ENCODE data around the gene IRF7. TPM values are rescaled to one million over a fixed set of nuclear protein-coding genes. Genes with fewer than 3 reads are reported as not detected.

Gene IRF7
- total and polyA plus RNA-seq, 3 experiments from 2014 or later, result 16.4 to 38.6 (median 18.0) TPM

DNA sequence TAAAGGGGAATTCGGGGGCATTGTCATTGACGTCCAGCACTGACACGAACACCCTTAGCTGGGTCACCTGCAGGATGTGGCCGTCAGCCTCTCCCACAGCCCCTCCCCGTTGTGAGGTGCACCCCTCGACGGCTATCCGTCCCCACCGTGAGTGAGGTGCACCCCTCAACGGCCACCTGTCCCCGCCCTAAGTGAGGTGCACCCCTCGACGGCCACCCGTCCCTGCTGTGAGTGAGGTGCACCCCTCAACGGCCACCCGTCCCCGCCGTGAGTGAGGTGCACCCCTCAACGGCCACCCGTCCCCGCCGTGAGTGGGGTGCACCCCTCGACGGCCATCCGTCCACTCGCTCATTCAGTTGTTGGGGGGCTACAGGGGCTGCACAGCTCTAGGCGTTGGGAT lies 6.1 kb upstream of the IRF7 start:
- CTCF ChIA-PET, result no interaction called here

DNA sequence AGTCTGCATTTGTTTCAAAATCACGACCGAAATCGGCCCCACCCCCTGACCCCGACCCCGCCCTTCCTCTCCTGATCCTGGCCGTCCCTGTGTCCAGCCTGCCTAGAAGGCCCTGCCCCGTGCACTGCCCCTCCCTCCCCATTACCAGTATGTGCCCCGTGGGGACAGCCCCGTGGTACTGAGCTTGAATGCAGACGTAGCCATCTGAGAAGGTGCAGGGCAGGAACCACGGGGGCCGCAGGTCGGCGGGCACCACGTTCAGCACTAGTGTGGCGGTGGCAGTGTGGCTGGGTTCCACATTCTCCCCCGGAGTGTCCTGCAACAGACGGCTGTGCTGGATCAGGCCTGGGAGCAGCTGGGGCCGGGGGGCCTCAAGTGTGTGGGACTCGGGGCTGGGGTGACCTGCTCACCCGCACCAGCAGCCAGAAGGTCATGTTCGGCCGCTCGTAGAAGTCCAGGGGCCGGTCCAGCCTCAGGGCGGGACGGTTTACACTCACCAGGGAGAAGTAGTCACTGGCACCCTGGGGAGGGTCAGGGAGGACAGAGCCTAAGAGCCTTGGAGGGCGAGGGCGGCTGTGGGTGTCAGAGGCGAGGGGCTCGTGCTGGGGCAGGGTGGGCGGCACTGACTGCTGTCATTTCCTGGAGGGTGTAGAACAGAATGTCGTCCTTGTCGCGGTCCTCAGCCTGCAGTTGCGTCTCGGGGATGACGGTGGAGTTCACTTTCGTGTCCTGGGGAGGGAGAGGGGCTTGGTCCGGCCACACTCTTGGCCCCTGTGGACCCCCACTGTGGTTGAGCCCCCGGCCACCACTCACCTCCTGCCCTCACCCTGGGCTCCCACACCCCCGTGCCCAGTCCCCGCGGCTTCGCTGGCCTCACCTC lies 5.4 kb upstream of the IRF7 start:
- no peaks in the 10 kb centered on the region for H3K4me1 ChIP-seq (ENCODE audit: insufficient read depth, low read length)
- POLR2A ChIA-PET, result no interaction called here
- no peaks in the 10 kb centered on the region for H3K36me3 ChIP-seq (ENCODE audit: insufficient read depth, low read length)
- no peak overlapping the region for H3K4me3 ChIP-seq (ENCODE audit: low read length)
- peaks cover 4% of the 10 kb centered on the region for H3K27me3 ChIP-seq (ENCODE audit: insufficient read depth, low read length, poor library complexity, severe bottlenecking)
- Mint-ChIP-seq H3K4me1 (peaks cover 0 to 3% (median 1%) of the 10 kb centered on the region in 3 donors), H3K27ac (no peak overlapping the region), H3K36me3 (peaks cover 0 to 1% (median 0%) of the 10 kb centered on the region in 3 donors), H3K9me3 (no peaks in the 10 kb centered on the region), H3K27me3 (peaks cover 7 to 9% of the 10 kb centered on the region in 2 donors), H3K4me3 (no peak overlapping the region)
- no peak overlapping the region for H3K27ac ChIP-seq (ENCODE audit: low read depth, low read length)
- CTCF ChIA-PET, result no interaction called here
- H3K9me3 ChIP-seq (ENCODE audit: low read length), result no peaks in the 10 kb centered on the region
- DNase-seq, result no peak

More for the DNA sequence above, 6.1 kb upstream of the IRF7 start:
- Mint-ChIP-seq H3K9me3 (no peaks in the 10 kb centered on the region), H3K27ac (no peak overlapping the region), H3K27me3 (peaks cover 7 to 13% of the 10 kb centered on the region in 2 donors), H3K36me3 (peaks cover 0 to 1% (median 0%) of the 10 kb centered on the region in 3 donors), H3K4me1 (peaks cover 0 to 3% (median 1%) of the 10 kb centered on the region in 3 donors), H3K4me3 (no peak overlapping the region)
- Histone ChIP-seq H3K4me3 (ENCODE audit: low read length) (no peak overlapping the region), H3K4me1 (ENCODE audit: insufficient read depth, low read length) (no peaks in the 10 kb centered on the region), H3K27me3 (ENCODE audit: insufficient read depth, low read length, poor library complexity, severe bottlenecking) (peaks cover 4% of the 10 kb centered on the region), H3K27ac (ENCODE audit: low read depth, low read length) (no peak overlapping the region), H3K36me3 (ENCODE audit: insufficient read depth, low read length) (no peaks in the 10 kb centered on the region), H3K9me3 (ENCODE audit: low read length) (no peaks in the 10 kb centered on the region)
- POLR2A ChIA-PET, result no interaction called here
- no peak for DNase-seq

DNA sequence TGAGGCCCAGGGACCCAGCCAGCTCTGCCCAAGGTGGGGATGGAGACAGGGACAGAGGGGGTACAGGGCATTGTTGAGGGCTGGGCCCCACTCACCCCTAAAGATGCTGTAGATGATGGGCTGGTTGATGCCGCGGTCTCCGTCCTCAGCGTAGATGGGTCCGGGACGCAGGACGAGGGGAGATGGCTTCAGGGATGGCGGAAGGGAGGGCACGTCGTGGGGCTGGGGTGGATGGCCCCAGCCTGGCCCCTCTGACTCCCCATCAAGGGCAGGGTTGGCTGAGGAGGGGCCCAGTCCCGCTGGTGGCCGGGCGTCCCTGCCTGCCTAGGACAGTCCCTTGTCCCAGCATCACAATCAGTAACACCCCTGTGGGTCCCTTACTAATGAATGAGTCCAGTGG lies 4.5 kb upstream of the IRF7 start:
- ChIA-PET CTCF (no interaction called here), POLR2A (no interaction called here)
- DNase-seq, result no peak
- H3K9me3 ChIP-seq (ENCODE audit: low read length), result no peaks in the 10 kb centered on the region
- H3K27me3 ChIP-seq (ENCODE audit: insufficient read depth, low read length, poor library complexity, severe bottlenecking), result no peaks in the 10 kb centered on the region
- no peak overlapping the region for H3K27ac ChIP-seq (ENCODE audit: low read depth, low read length)
- H3K4me1 ChIP-seq (ENCODE audit: insufficient read depth, low read length), result no peaks in the 10 kb centered on the region
- H3K36me3 ChIP-seq (ENCODE audit: insufficient read depth, low read length), result no peaks in the 10 kb centered on the region
- peaks cover 2 to 6% of the 10 kb centered on the region in 2 donors for H3K27me3 Mint-ChIP-seq
- H3K27ac Mint-ChIP-seq, result no peak overlapping the region
- H3K4me1 Mint-ChIP-seq, result peaks cover 0 to 7% (median 3%) of the 10 kb centered on the region in 3 donors
- H3K4me3 Mint-ChIP-seq, result no peak overlapping the region
- H3K9me3 Mint-ChIP-seq, result no peaks in the 10 kb centered on the region
- no peak overlapping the region for H3K4me3 ChIP-seq (ENCODE audit: low read length)
- peaks cover 0 to 7% (median 0%) of the 10 kb centered on the region in 3 donors for H3K36me3 Mint-ChIP-seq

DNA sequence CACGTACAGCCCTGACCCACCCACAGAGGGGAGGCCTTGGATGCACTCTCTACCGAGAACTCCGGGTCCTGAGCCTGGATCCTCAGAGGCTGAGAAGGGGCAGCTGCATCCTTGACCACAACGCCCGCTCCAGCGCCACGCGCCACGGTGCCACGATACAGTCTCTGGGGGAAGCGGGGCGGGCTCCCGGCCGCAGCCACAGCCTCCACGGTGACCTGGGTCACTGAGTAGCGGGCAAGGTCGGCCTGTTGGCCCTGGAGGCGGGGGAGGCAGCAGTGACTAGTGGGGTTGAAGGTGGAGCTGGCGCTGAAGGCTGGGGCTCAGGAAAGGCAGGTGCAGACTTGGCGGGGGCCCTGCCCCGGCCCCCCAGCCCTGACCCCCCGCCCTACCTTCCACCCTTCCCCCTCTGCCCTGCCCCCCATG lies 3.9 kb upstream of the IRF7 start:
- Mint-ChIP-seq H3K4me3 (no peak overlapping the region), H3K4me1 (peaks cover 0 to 8% (median 3%) of the 10 kb centered on the region in 3 donors), H3K36me3 (peaks cover 0 to 7% (median 0%) of the 10 kb centered on the region in 3 donors), H3K27me3 (peaks cover 2 to 6% of the 10 kb centered on the region in 2 donors), H3K9me3 (no peaks in the 10 kb centered on the region), H3K27ac (no peak overlapping the region)
- Histone ChIP-seq H3K27me3 (ENCODE audit: insufficient read depth, low read length, poor library complexity, severe bottlenecking) (no peaks in the 10 kb centered on the region), H3K4me3 (ENCODE audit: low read length) (no peak overlapping the region), H3K9me3 (ENCODE audit: low read length) (no peaks in the 10 kb centered on the region), H3K36me3 (ENCODE audit: insufficient read depth, low read length) (no peaks in the 10 kb centered on the region), H3K4me1 (ENCODE audit: insufficient read depth, low read length) (peaks cover 3% of the 10 kb centered on the region), H3K27ac (ENCODE audit: low read depth, low read length) (no peak overlapping the region)
- ChIA-PET POLR2A (no interaction called here), CTCF (no interaction called here)
- DNase-seq, result no peak

DNA sequence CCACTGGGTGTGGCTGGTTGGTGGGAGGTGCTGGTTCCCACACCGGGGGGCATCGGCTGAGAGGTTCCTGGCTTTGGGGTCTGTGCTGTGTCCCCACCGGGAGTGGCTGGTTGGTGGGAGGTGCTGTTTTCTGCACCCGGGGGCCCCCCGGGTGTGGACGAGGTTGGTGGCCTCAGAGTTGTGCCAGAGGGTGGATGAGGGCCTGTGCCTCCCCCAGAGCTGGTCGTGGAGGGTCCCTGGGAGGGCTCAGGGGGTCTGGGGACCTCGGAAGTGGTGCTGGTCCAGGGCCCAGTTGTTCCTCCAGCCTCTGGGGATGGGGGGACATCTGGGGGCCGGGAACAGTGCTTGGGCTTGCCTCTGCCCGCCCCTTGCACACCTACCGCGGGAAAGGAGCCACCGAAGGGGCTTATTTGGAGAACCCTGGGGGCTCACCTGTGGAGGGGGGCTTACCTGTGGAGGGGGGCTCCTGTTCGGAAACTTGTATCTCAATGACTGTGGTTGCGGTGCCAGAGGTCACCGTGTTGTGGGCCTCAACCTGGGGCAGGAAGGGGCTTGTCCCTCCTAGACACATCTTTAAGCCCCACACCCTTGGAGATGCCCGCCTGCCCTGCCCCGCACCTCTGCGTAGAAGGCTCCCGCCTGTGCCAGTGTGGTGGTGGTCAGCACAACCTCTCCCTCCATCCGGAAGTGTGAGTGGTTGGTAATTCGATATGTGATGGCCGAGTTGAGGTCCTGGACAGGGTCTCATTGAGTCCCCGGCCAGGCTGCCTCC lies 3.3 kb upstream of the IRF7 start:
- H3K36me3 Mint-ChIP-seq, result peaks cover 0 to 12% (median 0%) of the 10 kb centered on the region in 3 donors
- Histone ChIP-seq H3K9me3 (ENCODE audit: low read length) (no peaks in the 10 kb centered on the region), H3K27me3 (ENCODE audit: insufficient read depth, low read length, poor library complexity, severe bottlenecking) (no peaks in the 10 kb centered on the region), H3K27ac (ENCODE audit: low read depth, low read length) (no peak overlapping the region), H3K4me1 (ENCODE audit: insufficient read depth, low read length) (peaks cover 9% of the 10 kb centered on the region), H3K36me3 (ENCODE audit: insufficient read depth, low read length) (no peaks in the 10 kb centered on the region), H3K4me3 (ENCODE audit: low read length) (no peak overlapping the region)
- H3K27ac Mint-ChIP-seq, result no peak overlapping the region
- CTCF ChIA-PET, result no interaction called here
- H3K9me3 Mint-ChIP-seq, result no peaks in the 10 kb centered on the region
- POLR2A ChIA-PET, result no interaction called here
- H3K27me3 Mint-ChIP-seq, result peaks cover 2 to 6% of the 10 kb centered on the region in 2 donors
- no peak for DNase-seq
- H3K4me1 Mint-ChIP-seq, result peaks cover 0 to 14% (median 8%) of the 10 kb centered on the region in 3 donors
- H3K4me3 Mint-ChIP-seq, result peak overlapping the region in 1 of 7 donors; percentile 23

DNA sequence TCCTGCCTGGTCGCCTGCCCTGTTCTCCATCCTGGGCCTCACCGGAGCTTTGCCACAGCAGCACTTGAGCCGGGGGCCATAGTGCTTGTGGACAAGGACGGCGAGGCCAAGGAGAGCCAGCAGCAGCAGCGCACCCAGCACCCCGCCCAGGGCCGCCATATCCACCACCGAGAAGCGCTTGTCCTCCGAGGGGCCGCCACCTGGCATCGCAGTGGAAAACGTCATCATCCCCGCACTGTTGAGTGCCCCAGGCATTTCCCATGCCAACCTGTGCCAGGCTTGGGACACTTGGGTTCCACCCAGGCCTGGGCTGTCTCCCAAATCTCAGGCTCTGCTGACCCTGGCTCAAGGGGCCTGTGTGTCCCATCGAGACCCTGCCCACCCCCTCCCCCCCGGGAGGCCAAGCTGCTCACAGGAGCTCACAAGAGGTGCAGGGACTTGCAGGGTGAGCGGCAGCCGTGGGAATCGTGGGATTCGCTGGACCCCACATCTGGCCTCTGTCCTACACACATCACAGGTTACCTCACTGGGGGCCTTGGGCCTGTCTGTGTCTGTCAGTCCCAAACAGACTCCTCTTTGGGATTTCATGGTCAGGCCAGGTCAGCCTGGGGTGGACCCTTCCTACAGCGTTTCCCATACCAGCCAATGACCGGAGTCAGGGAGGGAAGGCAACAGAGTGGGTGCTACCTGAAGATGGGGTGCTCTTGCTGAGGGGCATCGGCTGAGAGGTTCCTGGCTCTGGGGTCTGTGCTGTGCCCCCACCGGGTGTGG lies 2.3 kb upstream of the IRF7 start:
- H3K27ac ChIP-seq (ENCODE audit: low read depth, low read length), result no peak overlapping the region
- no peaks in the 10 kb centered on the region for H3K9me3 Mint-ChIP-seq
- DNase-seq, result no peak
- CTCF ChIA-PET, result no interaction called here
- H3K36me3 Mint-ChIP-seq, result peaks cover 0 to 13% (median 0%) of the 10 kb centered on the region in 3 donors
- H3K27ac Mint-ChIP-seq, result peak overlapping the region in 1 of 8 donors; percentile 50
- peaks cover 0 to 23% (median 8%) of the 10 kb centered on the region in 3 donors for H3K4me1 Mint-ChIP-seq
- peaks cover under 1 to 2% of the 10 kb centered on the region in 2 donors for H3K27me3 Mint-ChIP-seq
- peaks cover 17% of the 10 kb centered on the region for H3K4me1 ChIP-seq (ENCODE audit: insufficient read depth, low read length)
- H3K36me3 ChIP-seq (ENCODE audit: insufficient read depth, low read length), result peaks cover 1% of the 10 kb centered on the region
- no peaks in the 10 kb centered on the region for H3K9me3 ChIP-seq (ENCODE audit: low read length)
- POLR2A ChIA-PET, result no interaction called here
- H3K4me3 ChIP-seq (ENCODE audit: low read length), result no peak overlapping the region
- H3K4me3 Mint-ChIP-seq, result peak overlapping the region in 2 of 7 donors; percentile 23 to 82
- no peaks in the 10 kb centered on the region for H3K27me3 ChIP-seq (ENCODE audit: insufficient read depth, low read length, poor library complexity, severe bottlenecking)

DNA sequence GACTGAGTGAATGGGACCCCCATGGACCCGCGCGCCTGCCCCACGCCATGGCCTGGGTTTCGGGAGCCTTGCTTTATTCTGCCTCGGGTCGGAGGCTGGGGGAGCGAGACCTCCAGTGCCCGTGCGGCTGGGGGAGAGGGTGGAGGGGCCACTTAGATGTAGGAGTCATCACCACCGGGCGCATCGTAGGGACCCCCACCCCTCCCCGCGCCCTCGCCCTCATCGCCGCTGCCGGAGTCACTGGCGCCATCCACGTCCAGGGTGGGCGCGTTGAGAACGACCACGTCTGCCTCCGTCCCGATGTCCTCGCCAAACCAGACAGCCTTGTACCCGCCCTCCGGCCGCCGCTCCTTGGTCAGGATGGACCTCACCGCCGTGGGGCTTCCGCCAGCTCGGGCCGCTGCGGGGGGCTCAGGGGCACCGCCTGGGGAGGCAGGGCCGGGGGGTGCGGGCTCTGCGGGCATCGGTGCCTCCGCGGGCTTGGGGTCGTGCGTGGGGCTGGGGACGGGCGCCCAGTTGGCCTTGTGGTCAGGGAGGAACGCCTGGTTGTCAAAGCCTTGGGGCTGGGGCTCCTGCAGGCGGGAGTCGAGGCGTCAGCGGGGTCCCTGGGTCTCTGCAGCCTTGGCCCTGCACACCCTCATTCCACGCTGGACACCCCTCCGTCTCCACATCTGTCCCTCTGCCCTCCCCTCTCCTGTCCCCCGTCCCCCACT lies 1.6 kb upstream of the IRF7 start:
- Mint-ChIP-seq H3K27ac (no peak overlapping the region), H3K36me3 (peaks cover 0 to 19% (median 0%) of the 10 kb centered on the region in 3 donors), H3K4me3 (peak overlapping the region in 1 of 7 donors; percentile 40), H3K4me1 (peaks cover 0 to 25% (median 8%) of the 10 kb centered on the region in 3 donors), H3K27me3 (peaks cover 0 to 2% of the 10 kb centered on the region in 2 donors), H3K9me3 (no peaks in the 10 kb centered on the region)
- no peaks in the 10 kb centered on the region for H3K27me3 ChIP-seq (ENCODE audit: insufficient read depth, low read length, poor library complexity, severe bottlenecking)
- H3K9me3 ChIP-seq (ENCODE audit: low read length), result no peaks in the 10 kb centered on the region
- H3K36me3 ChIP-seq (ENCODE audit: insufficient read depth, low read length), result peaks cover 9% of the 10 kb centered on the region
- peak in 1 of 5 donors; percentile 49 for DNase-seq
- ChIA-PET CTCF (no interaction called here), POLR2A (no interaction called here)
- H3K4me3 ChIP-seq (ENCODE audit: low read length), result no peak overlapping the region
- peaks cover 18% of the 10 kb centered on the region for H3K4me1 ChIP-seq (ENCODE audit: insufficient read depth, low read length)
- H3K27ac ChIP-seq (ENCODE audit: low read depth, low read length), result no peak overlapping the region

Data from CD8-positive, alpha-beta memory T cell (primary cell).